HepG2 (cell line): Measurements from ENCODE around the gene CD68. TPM values are rescaled to one million over a fixed set of nuclear protein-coding genes. Genes with fewer than 3 reads are reported as not detected.

Experiments
- CCDC6 ChIP-seq: sonication (generic); formaldehyde crosslinking; IDR thresholded peaks from 2 replicates; pipeline ENCODE4 v1.8.1; 2022; ENCODE audit warnings: mild to moderate bottlenecking, missing genetic modification reagents, moderate library complexity
- GLI4 ChIP-seq: sonication (generic); formaldehyde crosslinking; IDR thresholded peaks from 2 replicates; pipeline ENCODE4 v1.5.1; 2020; ENCODE audit warnings: missing genetic modification reagents, mild to moderate bottlenecking, moderate library complexity, borderline replicate concordance
- HNRNPLL ChIP-seq: fragments of 200-400 bp; formaldehyde crosslinking; IDR thresholded peaks from 2 replicates; pipeline ENCODE4 v1.6.1; 2017; ENCODE audit warnings: mild to moderate bottlenecking, low read depth, low read length; ENCODE audit not compliant: poor library complexity, severe bottlenecking
- IKZF4 ChIP-seq: sonication (generic); formaldehyde crosslinking; IDR thresholded peaks from 2 replicates; pipeline ENCODE4 v1.5.1; 2020; ENCODE audit warnings: borderline replicate concordance, mild to moderate bottlenecking, low read depth, missing genetic modification reagents; ENCODE audit errors: not compliant biosample characterization
- KDM2A ChIP-seq: sonication (generic); formaldehyde crosslinking; IDR thresholded peaks from 2 replicates; pipeline ENCODE4 v1.4.0; 2020; ENCODE audit warnings: low read depth, missing genetic modification reagents, borderline replicate concordance
- PCBP1 ChIP-seq: fragments of 200-400 bp; formaldehyde crosslinking; IDR thresholded peaks from 2 replicates; pipeline ENCODE4 v1.6.1; 2017; ENCODE audit warnings: mild to moderate bottlenecking, low read depth, low read length, borderline replicate concordance
- SNAI1 ChIP-seq: sonication (generic); formaldehyde crosslinking; IDR thresholded peaks from 2 replicates; pipeline ENCODE4 v1.5.0; 2020; ENCODE audit warnings: mild to moderate bottlenecking, missing genetic modification reagents, borderline replicate concordance
- THAP11 ChIP-seq: IDR thresholded peaks from 2 replicates; pipeline ENCODE4 v1.6.1; 2016; ENCODE audit warnings: missing biosample characterization, missing genetic modification reagents
- ZBED4 ChIP-seq: sonication (generic); formaldehyde crosslinking; IDR thresholded peaks from 2 replicates; pipeline ENCODE4 v1.4.0; 2020; ENCODE audit warnings: missing genetic modification reagents, borderline replicate concordance
- ZBTB3 ChIP-seq: sonication (generic); formaldehyde crosslinking; IDR thresholded peaks from 2 replicates; pipeline ENCODE4 v1.4.0; 2020; ENCODE audit warnings: low read depth, mild to moderate bottlenecking, moderate library complexity, missing genetic modification reagents, borderline replicate concordance
- ZNF142 ChIP-seq: sonication (generic); formaldehyde crosslinking; IDR thresholded peaks from 2 replicates; pipeline ENCODE4 v1.4.0; 2020; ENCODE audit warnings: missing genetic modification reagents
- ZNF275 ChIP-seq: sonication (generic); formaldehyde crosslinking; IDR thresholded peaks from 2 replicates; pipeline ENCODE4 v1.8.0; 2022; ENCODE audit warnings: missing genetic modification reagents, mild to moderate bottlenecking, inconsistent platforms, borderline replicate concordance
- ZNF3 ChIP-seq: IDR thresholded peaks from 2 replicates; pipeline ENCODE4 v1.7.0; 2017; ENCODE audit warnings: inconsistent platforms
- ZNF431 ChIP-seq: sonication (generic); formaldehyde crosslinking; IDR thresholded peaks from 2 replicates; pipeline ENCODE4 v1.9.0; 2022; ENCODE audit warnings: missing genetic modification reagents, low read depth, mild to moderate bottlenecking, borderline replicate concordance
- ZNF552 ChIP-seq: sonication (generic); formaldehyde crosslinking; IDR thresholded peaks from 2 replicates; pipeline ENCODE4 v1.9.0; 2022; ENCODE audit warnings: missing genetic modification reagents, mild to moderate bottlenecking, borderline replicate concordance
- ZNF703 ChIP-seq: sonication (generic); formaldehyde crosslinking; IDR thresholded peaks from 2 replicates; pipeline ENCODE4 v1.5.1; 2020; ENCODE audit warnings: missing genetic modification reagents, mild to moderate bottlenecking, moderate library complexity, borderline replicate concordance
- ZNF749 ChIP-seq: sonication (generic); formaldehyde crosslinking; IDR thresholded peaks from 2 replicates; pipeline ENCODE4 v1.8.0; 2022; ENCODE audit warnings: mild to moderate bottlenecking, missing genetic modification reagents, moderate library complexity, borderline replicate concordance
- polyA plus RNA-seq, 8 experiments: library from polyadenylated mRNA; depleted of rRNA in 3 of 8; stranded (reverse) in 7 of 8; unstranded in 1 of 8; fragments of >200 nt; fragmentation: Illumina TruSeq in 4 of 8; extraction: Trizol in 4 of 8; gene quantifications; 2 replicates each; pipeline versions ENCODE4 v1.2.1 to v1.2.3, GENCODE V29; 2011 to 2016; ENCODE audit warnings: low read depth in 4 of 8, missing spikeins in 1 of 8, mixed read lengths in 1 of 8; ENCODE audit not compliant: insufficient read depth in 1 of 8
- total RNA-seq, 5 experiments: library from RNA; depleted of rRNA; stranded (reverse); fragments of >200 nt; fragmentation: Illumina TruSeq; extraction: Trizol; gene quantifications; 2 replicates each; pipeline ENCODE4 v1.2.3, GENCODE V29; 2016; ENCODE audit warnings: low read depth in 1 of 5

Gene CD68
- total and polyA plus RNA-seq, 2 of the 13 experiments (the other 11 are each of a cell fraction or from before 2014, with no cell fraction given): 10.3 to 104 TPM

GRCh38 chr17:7561589-7562207, 17.7 kb upstream of the CD68 start, which contains the start of gene SENP3 (continued):
- no peak for TF ChIP-seq ZBED4
- TF ChIP-seq HNRNPLL: peak; percentile 22
- no peak for TF ChIP-seq ZNF275
- no peak for TF ChIP-seq ZNF3
- TF ChIP-seq ZNF431: no peak
- TF ChIP-seq PCBP1: peak; percentile 38; the same call in 1 of the 2 replicates
- TF ChIP-seq ZNF142: peak; percentile 46
- TF ChIP-seq ZBTB3 (CRISPR knock-in tag): 0 out of 2 replicates have a peak, but pooled peaks have one; percentile 30
- no peak for TF ChIP-seq IKZF4 (CRISPR knock-in tag)
- TF ChIP-seq ZNF703 (CRISPR knock-in tag): no peak
- 0 out of 2 replicates have a peak, but pooled peaks have one; percentile 19 for TF ChIP-seq CCDC6
- peak; percentile 87 for TF ChIP-seq KDM2A (CRISPR knock-in tag)
- 0 out of 2 replicates have a peak, but pooled peaks have one; percentile 38 for TF ChIP-seq ZNF749
- 0 out of 2 replicates have a peak, but pooled peaks have one; percentile 56 for TF ChIP-seq GLI4
- peak; percentile 87 for TF ChIP-seq THAP11 (CRISPR knock-in tag)
- 0 out of 2 replicates have a peak, but pooled peaks have one; percentile 56 for TF ChIP-seq SNAI1 (CRISPR knock-in tag)
- peak; percentile 34; the same call in 1 of the 2 replicates for TF ChIP-seq ZNF552 (CRISPR knock-in tag)
